Smooth muscle cell (in vitro differentiated cells): ENCODE data around the gene SNX25. TPM values are rescaled to one million over a fixed set of nuclear protein-coding genes. Genes with fewer than 3 reads are reported as not detected.

Source experiments
- DNase-seq: peaks from one replicate; lab custom pipeline; 2025; ENCODE audit not compliant: unreplicated experiment; lab: John Stamatoyannopoulos, UW
- H2AFZ ChIP-seq: fragments of 200-600 bp; sonication (generic); 2 replicates; pipeline ENCODE4 v1.6.0; 2016; ENCODE audit warnings: antibody characterized with exemption, low read depth, mild to moderate bottlenecking
- H3F3A ChIP-seq: fragments of 200-600 bp; sonication (generic); 2 replicates; pipeline ENCODE4 v1.6.0; 2017; ENCODE audit warnings: antibody characterized with exemption, low read depth
- H3K27ac ChIP-seq: fragments of 200-600 bp; sonication (generic); 2 replicates; pipeline ENCODE4 v1.5.1; 2016; ENCODE audit warnings: low read depth, mild to moderate bottlenecking
- H3K27me3 ChIP-seq: fragments of 200-600 bp; sonication (generic); 2 replicates; pipeline ENCODE4 v1.6.1; 2016; ENCODE audit warnings: low read depth, mild to moderate bottlenecking
- H3K36me3 ChIP-seq: fragments of 200-600 bp; sonication (generic); 2 replicates; pipeline ENCODE4 v1.5.1; 2016; ENCODE audit warnings: low read depth
- H3K4me1 ChIP-seq: fragments of 200-600 bp; sonication (generic); 2 replicates; pipeline ENCODE4 v1.5.1; 2016; ENCODE audit warnings: low read depth
- H3K4me2 ChIP-seq: fragments of 200-600 bp; sonication (generic); 2 replicates; pipeline ENCODE4 v1.6.0; 2016; ENCODE audit warnings: mild to moderate bottlenecking
- H3K4me3 ChIP-seq: fragments of 200-600 bp; sonication (generic); 2 replicates; pipeline ENCODE4 v1.5.1; 2016; ENCODE audit warnings: mild to moderate bottlenecking
- H3K79me2 ChIP-seq: fragments of 200-600 bp; sonication (generic); 2 replicates; pipeline ENCODE4 v1.6.0; 2016; ENCODE audit warnings: low read depth, mild to moderate bottlenecking
- H3K9ac ChIP-seq: fragments of 200-600 bp; sonication (generic); 2 replicates; pipeline ENCODE4 v1.6.0; 2016; ENCODE audit warnings: low read depth
- H3K9me3 ChIP-seq: fragments of 200-600 bp; sonication (generic); replicated peaks from 2 replicates; pipeline ENCODE4 v1.5.1; 2016; ENCODE audit warnings: low read depth
- H4K20me1 ChIP-seq: fragments of 200-600 bp; sonication (generic); 2 replicates; pipeline ENCODE4 v1.6.0; 2016; ENCODE audit warnings: low read depth
- WGBS: methylation state at CpG from one replicate; pipeline ENCODE4 v1.1.7; 2016; ENCODE audit warnings: low lambda C conversion rate; 5-methylcytosine and 5-hydroxymethylcytosine counted together
- polyA plus RNA-seq: library from polyadenylated mRNA; unstranded; fragments of >200 nt; fragmentation: Nextera tagmentation; extraction: Ambion mirVana; gene quantifications from 2 replicates; pipeline ENCODE4 v1.2.1, GENCODE V29; 2016
- total RNA-seq: library from RNA; depleted of rRNA; stranded (reverse); fragments of >200 nt; gene quantifications from 2 replicates; pipeline ENCODE4 v1.2.3, GENCODE V29; 2014
- TF ChIP-seq, protein P1 (sequence below): fragments of 200-600 bp; sonication (generic); IDR thresholded peaks from 2 replicates; pipeline ENCODE4 v1.5.1; 2017; ENCODE audit warnings: borderline replicate concordance, mild to moderate bottlenecking, antibody characterized with exemption; ENCODE audit not compliant: insufficient read depth, poor library complexity, severe bottlenecking

Gene SNX25
- total and polyA plus RNA-seq, 2 experiments from 2014 or later, result 12.3 to 23.6 TPM

DNA sequence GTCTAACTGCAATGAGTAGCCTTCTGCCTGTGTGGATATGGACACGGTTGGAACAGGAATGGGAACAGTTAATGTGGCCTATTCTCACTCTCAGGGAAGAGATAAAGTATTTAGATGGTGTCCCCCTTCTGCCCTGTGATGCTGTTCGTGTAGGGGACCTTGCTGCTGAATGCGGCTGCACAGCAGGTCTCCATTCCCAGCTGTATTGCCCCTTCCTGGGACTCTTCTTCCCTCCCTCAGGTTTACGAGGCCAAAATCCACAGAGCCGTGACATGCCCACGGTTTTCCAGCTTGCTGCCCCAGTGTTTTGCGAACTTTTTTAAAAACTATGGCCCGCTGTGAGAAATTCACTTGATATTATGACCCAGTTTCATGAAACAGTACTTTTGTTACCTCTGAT, 50.3 kb downstream of the SNX25 start:
- WGBS, result 89% methylated on average over 8 of the region's 8 CpGs
- no peaks in the 10 kb centered on the region for H4K20me1 ChIP-seq
- no peak overlapping the region for H2AFZ ChIP-seq
- H3K9me3 ChIP-seq, result no peaks in the 10 kb centered on the region
- H3K36me3 ChIP-seq, result no peaks in the 10 kb centered on the region
- TF ChIP-seq, protein P1, sequence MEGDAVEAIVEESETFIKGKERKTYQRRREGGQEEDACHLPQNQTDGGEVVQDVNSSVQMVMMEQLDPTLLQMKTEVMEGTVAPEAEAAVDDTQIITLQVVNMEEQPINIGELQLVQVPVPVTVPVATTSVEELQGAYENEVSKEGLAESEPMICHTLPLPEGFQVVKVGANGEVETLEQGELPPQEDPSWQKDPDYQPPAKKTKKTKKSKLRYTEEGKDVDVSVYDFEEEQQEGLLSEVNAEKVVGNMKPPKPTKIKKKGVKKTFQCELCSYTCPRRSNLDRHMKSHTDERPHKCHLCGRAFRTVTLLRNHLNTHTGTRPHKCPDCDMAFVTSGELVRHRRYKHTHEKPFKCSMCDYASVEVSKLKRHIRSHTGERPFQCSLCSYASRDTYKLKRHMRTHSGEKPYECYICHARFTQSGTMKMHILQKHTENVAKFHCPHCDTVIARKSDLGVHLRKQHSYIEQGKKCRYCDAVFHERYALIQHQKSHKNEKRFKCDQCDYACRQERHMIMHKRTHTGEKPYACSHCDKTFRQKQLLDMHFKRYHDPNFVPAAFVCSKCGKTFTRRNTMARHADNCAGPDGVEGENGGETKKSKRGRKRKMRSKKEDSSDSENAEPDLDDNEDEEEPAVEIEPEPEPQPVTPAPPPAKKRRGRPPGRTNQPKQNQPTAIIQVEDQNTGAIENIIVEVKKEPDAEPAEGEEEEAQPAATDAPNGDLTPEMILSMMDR, result no peak
- no peaks in the 10 kb centered on the region for H3K27me3 ChIP-seq
- no peak overlapping the region for H3K4me2 ChIP-seq
- no peak overlapping the region for H3K4me3 ChIP-seq
- peak overlapping the region; percentile 76 for H3K27ac ChIP-seq
- no peak overlapping the region for H3K9ac ChIP-seq
- H3K79me2 ChIP-seq, result no peaks in the 10 kb centered on the region
- H3K4me1 ChIP-seq, result peaks cover 13% of the 10 kb centered on the region
- no peaks in the 10 kb centered on the region for H3F3A ChIP-seq
- no peak for DNase-seq

DNA sequence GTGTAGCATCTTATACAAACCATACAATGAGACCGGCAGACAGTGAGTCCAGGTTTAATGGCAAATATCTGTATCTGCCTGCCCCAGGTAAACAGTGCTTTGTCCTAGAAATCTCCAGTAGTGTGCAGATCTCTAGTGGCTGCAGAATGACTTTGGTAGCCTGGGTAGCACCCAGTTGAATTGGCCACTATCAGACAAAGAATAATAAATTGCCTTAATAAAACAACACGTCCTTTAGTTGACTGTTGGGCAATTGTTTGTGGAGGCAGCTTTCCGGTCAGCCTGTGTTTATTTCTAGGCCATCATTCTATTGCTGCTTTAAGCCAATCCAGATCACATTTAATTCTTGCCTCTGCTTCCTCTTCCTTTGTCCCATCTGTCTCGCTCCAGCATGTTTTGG, 52.5 kb downstream of the SNX25 start:
- no peaks in the 10 kb centered on the region for H3K27me3 ChIP-seq
- DNase-seq, result no peak
- H3K79me2 ChIP-seq, result no peaks in the 10 kb centered on the region

DNA sequence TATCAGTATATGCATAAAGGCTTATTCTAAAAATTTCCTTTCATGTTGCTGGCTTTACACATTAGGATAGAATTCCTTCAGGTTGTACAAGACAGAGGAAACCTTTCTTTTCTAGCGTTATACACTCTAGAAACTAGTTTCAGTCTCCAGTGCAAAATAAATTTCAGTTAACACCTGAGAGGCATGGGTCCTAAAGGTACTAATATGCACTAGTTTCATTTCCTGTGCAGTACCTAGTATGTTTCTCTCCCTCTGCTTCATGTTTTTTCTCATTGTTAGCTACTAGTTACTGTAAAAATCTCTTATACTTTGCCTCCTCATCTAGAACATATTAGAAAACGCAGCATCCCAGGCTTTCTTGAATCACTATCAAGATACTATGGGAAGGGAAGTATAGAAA, 54.0 kb downstream of the SNX25 start:
- Histone ChIP-seq H3K4me1 (peaks cover 20% of the 10 kb centered on the region), H2AFZ (no peak overlapping the region), H3F3A (peaks cover 7% of the 10 kb centered on the region), H3K9ac (no peak overlapping the region), H3K27ac (no peak overlapping the region), H3K4me3 (no peak overlapping the region), H3K9me3 (no peaks in the 10 kb centered on the region), H4K20me1 (no peaks in the 10 kb centered on the region), H3K4me2 (no peak overlapping the region), H3K36me3 (peaks cover 3% of the 10 kb centered on the region), H3K79me2 (no peaks in the 10 kb centered on the region), H3K27me3 (no peaks in the 10 kb centered on the region)
- no peak for DNase-seq
- TF ChIP-seq, protein P1, result no peak
- WGBS, result 95% methylated on average over 2 of the region's 2 CpGs

More for the DNA sequence above, 52.5 kb downstream of the SNX25 start:
- TF ChIP-seq, protein P1, result no peak
- Histone ChIP-seq H3K9me3 (no peaks in the 10 kb centered on the region), H3K4me1 (peaks cover 20% of the 10 kb centered on the region), H3K4me3 (no peak overlapping the region), H3K9ac (no peak overlapping the region), H3K36me3 (no peaks in the 10 kb centered on the region), H2AFZ (no peak overlapping the region), H3K4me2 (no peak overlapping the region), H4K20me1 (no peaks in the 10 kb centered on the region), H3K27ac (no peak overlapping the region), H3F3A (peaks cover 7% of the 10 kb centered on the region)
- 92% methylated on average over 4 of the region's 4 CpGs for WGBS

DNA sequence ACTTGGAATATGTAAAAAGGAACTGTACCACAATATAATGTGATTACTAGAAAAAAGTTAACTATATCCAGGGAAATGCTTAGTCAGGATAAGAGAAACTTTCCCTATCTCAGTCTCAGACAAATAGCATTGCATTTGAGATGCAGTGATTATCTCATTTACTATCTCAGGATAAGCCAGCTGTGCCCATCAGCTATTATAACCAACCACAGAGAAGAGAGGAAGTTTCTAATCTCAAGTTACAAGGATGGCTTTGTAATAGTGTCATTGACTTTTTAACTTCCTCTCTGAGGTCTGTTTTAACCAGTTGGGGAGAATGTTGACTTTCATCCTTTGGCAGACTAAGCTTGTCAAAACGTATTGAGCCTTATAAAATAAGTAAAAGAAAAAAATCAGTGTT, 56.5 kb downstream of the SNX25 start:
- Histone ChIP-seq H3K79me2 (no peaks in the 10 kb centered on the region), H4K20me1 (no peaks in the 10 kb centered on the region), H3K9ac (no peak overlapping the region), H3K4me3 (no peak overlapping the region), H3K4me2 (peak overlapping the region; percentile 36), H3K27ac (peak overlapping the region; percentile 29), H3K9me3 (no peaks in the 10 kb centered on the region), H2AFZ (no peak overlapping the region), H3K27me3 (no peaks in the 10 kb centered on the region), H3F3A (peaks cover 7% of the 10 kb centered on the region), H3K36me3 (peaks cover 3% of the 10 kb centered on the region), H3K4me1 (peaks cover 10% of the 10 kb centered on the region)
- TF ChIP-seq, protein P1, result no peak
- 15% methylated on average over 1 of the region's 1 CpG for WGBS
- no peak for DNase-seq
